ENCODE measurements around the gene CREB5.

DNA sequence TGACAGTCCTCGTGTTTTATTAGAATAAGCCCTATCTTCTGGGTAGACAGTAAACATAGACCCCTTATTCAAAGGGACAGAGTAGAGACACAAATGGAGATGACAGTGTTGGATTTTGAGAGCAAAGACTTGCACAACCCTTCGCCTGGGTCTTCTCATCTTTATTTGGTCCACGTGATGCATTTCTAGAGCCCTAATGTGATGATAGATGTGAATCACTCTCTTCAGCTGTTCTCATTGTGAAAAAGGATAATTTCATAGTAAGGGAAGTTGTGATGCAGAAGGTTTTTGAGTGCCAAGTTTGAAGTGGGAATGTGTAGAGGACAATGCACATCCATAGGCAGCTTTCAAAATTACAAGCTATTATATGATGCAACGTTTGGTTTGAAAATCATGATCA, 86.3 kb downstream of the CREB5 start:
- TF ChIP-seq RAD21 (IDR thresholded peaks at IDR 0.05 in 1 of 2, conservative IDR thresholded peaks at IDR 0.05 in 1 of 2; ENCODE audit: low read depth in 2 of 2, low read length in 2 of 2) (no peak), POLR2AphosphoS5 (IDR thresholded peaks at IDR 0.05; ENCODE audit: low read depth, low read length) (no peak), CREB1 (IDR thresholded peaks at IDR 0.05) (no peak)
